Activated CD8-positive, alpha-beta memory T cell treated with anti-CD3 and anti-CD28 coated beads for 36 hours (primary cell): ENCODE data around the gene TMEM200C. TPM values are rescaled to one million over a fixed set of nuclear protein-coding genes. Genes with fewer than 3 reads are reported as not detected.
"Not testable (repeated sequence)": the region's sequence is repeated elsewhere in the genome, so short reads cannot be mapped to it uniquely, and the experiment has no call there.

ENCODE experiments used
- CTCF ChIA-PET: fragments of 350-600 bp; sonication (Branson Sonifier 250); formaldehyde crosslinking; loops from one replicate; lab custom pipeline; 2021; ENCODE audit warnings: antibody characterized with exemption; lab: Charles Lee
- POLR2A ChIA-PET: fragments of 350-600 bp; sonication (Branson Sonifier 250); formaldehyde crosslinking; loops from one replicate; lab custom pipeline; 2021; ENCODE audit warnings: antibody characterized with exemption; lab: Charles Lee
- total RNA-seq, 2 experiments: library from RNA; stranded (reverse); gene quantifications; one replicate each; pipeline ENCODE4 v1.2.3, GENCODE V29; 2021

Gene TMEM200C
- total RNA-seq, 2 experiments from 2014 or later = not detected

DNA sequence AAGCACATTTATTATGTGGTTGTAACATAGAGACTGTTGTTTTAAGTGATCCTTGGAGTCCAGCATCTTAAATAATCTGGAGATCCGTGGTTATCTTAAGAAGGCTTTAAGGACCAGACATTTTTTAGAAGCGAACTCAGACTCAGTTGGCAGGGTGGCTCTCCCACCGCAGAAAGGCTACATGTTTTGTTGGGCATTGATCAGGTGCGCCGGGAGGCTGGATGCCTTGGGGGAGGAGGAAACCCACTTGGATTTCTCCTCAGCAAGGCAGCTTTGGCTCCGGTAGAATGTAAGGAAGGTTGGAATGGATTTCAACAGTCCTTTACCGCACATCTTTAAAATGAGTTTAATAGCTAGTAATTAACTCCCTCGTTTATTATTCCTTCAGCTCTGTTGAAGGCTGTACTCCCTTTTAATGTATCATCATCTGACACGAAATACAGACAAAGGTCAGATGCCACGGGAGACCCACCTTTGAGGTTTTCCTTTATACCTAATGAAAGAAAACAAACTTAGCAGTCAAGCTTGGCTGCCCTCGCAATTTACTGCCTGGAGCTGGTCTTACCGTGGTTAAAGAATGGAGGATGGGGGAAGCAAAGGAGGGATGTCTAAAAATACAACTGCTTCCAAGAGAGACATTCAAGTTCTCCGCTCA lies 1.2 kb downstream of the TMEM200C start:
- CTCF ChIA-PET = no interaction called here
- POLR2A ChIA-PET = no interaction called here

DNA sequence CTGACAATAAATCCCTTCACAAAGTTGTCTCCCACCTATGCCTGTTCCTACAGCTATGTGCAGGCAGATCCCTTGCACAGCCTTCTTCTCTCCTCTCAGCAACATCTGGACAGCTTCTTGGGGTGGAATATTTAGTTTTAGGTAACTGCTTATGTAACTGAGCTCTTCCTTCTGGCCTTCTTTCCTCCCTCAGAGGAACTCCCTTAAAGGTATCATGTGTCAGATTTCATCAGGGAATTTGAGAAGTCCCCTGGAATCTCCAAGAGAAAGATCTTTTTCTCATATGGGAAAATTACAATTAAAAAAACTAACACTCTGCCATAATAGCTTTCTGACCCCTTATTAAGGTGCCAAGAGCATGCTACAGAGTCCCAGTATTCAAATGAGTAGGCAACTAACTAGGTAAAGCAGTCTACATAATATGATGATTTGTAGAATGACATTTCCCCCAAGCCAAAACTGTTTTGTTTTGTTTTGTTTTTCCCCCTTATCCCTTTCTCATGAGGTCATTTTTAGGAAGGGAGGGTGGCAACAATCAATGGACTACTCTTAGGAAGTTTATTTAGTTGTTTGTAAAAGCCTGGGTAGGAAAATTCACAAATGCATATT lies 2.4 kb downstream of the TMEM200C start:
- CTCF ChIA-PET = no interaction called here
- POLR2A ChIA-PET = no interaction called here

DNA sequence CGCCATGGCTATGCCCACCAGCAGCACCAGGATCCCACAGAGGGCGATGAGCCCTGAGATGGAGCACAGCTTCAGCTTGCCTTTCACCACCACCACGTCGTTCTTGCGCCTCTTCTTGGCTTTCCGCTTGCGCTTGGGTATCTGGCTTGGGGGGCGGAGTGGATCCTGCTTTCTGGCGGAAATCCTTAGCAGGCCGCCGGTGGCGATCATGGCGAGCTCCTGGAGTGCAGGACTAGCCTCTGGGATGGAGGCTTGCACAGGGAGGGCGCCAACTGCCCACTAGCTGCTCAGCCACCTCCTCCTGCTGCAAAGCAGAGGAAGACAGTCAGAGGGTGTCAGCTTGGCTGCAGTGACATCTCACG lies 3.5 kb downstream of the TMEM200C start:
- POLR2A ChIA-PET = no interaction called here

DNA sequence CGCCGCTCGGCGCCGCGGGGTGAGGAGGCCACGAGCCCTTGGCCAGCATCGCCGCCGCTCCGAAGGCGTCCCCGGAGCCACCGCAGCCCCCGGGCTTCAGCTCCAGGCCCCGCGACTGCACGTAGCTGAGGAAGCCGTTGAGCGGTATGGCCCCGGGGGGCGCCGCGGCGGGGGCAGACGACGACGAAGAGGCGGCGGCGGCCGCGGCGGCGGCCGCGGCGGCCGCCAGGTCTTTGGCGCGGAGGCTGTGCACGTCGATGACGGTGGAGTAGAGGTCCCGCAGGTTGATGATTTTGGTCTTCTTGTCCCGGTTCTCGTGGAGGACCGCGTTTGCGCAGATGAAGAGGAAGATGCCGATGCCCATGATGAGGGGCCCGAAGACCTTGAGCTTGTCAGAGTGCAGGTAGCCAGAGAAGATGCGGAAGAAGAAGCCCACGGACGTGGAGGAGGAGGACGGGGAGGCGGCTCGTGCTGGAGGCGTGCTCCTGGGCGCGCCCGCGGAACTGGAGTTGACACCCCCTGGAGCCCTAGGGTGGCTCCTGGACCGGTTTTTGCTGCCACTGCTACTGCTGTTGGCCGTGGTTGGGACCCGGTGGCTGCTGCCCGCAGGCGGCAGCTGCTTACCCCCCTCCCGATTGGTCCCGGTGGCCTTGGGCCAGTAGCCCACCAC lies 4.0 kb downstream of the TMEM200C start:
- CTCF ChIA-PET = interaction anchor here (1.4 kb wide), 1 partner anchor 21 kb away, joined by 4 read pairs; no protein-coding TSS in a partner anchor
- POLR2A ChIA-PET = no interaction called here

More for the DNA sequence above, 3.5 kb downstream of the TMEM200C start:
- CTCF ChIA-PET = no interaction called here

DNA sequence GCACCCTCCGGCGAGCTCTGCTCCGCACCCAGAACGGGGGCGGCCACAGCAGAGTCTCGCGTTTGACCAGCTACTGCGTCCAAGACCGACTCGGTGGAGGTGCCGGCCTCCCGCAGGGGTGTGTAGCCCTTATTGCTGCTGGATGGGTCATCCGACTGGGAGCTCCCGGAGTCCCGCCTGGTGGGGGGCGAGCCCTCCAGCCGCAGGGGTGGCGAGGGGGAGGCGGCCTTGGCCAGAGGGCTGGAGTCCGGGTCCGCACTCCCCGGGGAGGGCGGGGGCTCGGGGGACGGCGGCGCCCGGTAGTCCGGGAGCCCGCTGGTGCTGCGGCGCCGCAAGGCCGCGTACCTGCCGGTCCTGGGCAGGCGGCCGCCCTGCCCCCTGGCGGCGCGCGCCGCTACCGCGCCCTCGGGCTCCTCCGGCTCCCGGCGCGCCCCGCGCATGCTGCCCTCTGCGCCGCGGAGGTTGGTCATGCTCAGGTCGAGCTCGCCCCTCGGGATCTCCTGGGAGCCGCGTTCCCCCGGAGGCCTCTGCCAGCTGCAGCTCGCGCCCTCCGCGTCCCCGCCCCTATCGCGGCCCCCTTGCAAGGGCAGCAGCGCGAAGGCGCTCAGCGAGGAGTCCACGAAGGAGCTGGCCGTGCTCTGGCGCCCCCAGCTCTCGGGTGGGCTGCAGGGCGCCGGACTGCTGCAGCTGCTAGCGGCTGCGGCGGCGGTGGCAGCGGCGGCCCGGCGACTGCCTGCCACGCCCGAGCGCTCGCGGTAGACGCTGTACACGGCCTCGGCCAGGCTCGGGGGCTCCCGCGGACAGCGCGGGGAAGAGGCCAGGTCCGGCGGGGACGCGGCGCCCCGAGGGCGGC lies 4.8 kb downstream of the TMEM200C start:
- POLR2A ChIA-PET = no interaction called here
- CTCF ChIA-PET = interaction anchor here (1.4 kb wide), 1 partner anchor 22 kb away, joined by 4 read pairs; no protein-coding TSS in a partner anchor

DNA sequence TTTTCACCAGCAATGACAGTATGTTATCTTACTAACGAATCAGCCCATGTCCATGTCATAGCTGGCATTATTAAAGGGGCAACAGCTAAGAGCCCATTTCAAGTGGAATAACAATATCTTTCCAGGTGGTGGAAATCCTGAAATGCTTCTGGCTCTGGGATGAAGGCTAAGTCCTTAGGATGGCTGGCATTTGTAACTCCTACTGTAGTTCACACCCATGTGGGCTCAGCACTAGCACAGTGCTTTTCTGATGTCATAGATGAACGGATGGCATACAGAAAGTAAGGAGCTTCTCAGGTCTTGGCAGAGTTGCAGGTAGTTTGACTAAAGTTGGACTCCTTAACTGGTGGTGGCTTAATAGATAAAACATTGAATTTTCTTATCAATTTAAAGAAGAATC lies 10.0 kb downstream of the TMEM200C start:
- POLR2A ChIA-PET = no interaction called here

DNA sequence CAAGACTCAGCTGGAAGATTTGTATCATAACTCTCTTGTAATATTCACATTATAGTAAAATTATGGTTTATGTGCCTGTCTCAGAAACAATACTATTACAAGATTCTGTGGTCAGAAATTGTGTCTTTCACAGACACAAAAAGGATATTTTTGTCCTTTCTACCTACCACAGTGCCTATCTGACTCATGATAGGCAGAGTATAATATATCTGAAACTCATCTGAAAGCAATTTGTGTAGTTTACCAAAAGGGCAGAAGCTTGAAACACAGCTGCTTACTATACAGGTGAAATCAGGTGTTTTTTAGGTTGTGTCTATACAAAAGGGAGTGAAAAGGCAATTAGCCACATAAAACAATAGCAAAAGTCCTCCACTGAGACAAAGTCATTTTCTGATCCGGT lies 10.9 kb downstream of the TMEM200C start:
- CTCF ChIA-PET = no interaction called here
- POLR2A ChIA-PET = no interaction called here

More for the DNA sequence above, 10.0 kb downstream of the TMEM200C start:
- CTCF ChIA-PET = no interaction called here

DNA sequence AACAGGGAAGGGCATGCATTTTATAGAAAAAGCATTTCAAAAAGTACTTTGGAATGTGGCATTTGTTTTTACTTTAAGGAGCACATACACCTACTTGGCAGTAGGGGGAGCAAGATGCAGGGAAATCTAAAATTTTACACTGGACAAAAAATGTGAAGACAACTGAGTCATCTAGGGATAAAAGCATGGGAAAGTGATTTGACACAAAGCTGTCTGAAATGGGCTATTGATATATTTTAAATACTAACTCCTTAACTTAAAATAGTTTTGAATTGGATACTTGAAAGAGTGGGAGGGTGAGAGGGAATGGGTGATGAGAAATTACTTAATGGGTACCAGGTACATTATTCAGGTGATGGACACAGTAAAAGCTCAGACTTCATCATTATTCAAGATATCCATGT lies 15.8 kb downstream of the TMEM200C start:
- POLR2A ChIA-PET = no interaction called here
- CTCF ChIA-PET = no interaction called here

DNA sequence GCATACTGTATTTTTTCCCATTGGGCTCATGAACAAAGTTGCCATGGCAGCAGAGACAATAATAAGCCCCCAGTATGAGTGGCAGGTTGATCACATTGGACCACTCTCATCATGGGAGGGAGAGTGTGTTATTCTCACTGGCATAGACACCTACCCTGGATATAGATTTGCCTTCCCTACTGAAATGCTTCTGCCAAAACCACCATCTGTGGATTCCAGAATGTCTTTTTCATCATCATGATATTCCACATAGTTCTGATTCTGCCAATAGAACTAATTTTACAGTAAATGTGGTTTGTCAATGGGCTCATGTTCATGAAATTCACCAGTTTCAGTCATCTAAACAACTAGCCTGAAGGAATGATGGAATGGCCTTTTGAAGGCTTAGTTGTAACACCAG lies 18.4 kb downstream of the TMEM200C start:
- ChIA-PET POLR2A (no interaction called here), CTCF (no interaction called here)

DNA sequence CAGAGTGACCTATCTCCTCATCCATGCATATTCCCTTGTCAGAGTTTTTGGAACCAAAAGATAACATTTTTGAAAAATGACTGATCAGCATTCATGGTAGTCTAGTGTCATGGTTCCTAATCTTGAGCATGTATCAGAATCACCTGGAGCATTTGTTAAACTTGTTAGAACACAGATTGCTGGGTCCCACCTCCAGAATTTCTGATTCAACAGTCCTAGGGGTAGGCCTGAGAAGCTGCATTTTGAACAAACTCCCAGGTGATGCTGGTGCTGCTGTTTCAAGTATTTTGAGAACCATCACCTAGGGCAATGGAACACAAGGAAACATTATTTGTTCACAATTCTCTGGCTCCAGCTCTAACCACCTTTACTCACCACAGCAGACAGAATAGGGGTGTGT lies 21.0 kb downstream of the TMEM200C start:
- POLR2A ChIA-PET = no interaction called here

DNA sequence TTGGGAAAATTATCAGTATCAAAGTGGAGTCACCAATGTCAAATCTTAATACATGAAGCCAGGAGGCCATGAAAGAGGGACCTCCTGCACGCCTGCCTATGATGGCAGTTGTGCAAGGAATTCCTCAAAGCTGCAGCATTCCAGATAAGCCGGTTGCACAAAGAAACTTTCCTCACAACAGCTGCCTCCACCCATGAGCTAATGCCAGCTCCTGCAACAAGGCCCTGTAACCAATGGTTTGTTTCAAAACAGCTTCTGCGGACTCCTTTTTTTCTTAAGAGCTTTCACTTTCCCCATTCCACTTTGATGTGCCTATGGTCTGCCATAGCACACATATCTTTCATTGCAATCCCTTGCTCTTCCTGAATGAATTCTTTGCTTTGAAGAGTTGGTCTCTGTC lies 22.4 kb downstream of the TMEM200C start:
- ChIA-PET CTCF (no interaction called here), POLR2A (no interaction called here)

More for the DNA sequence above, 21.0 kb downstream of the TMEM200C start:
- CTCF ChIA-PET = no interaction called here

DNA sequence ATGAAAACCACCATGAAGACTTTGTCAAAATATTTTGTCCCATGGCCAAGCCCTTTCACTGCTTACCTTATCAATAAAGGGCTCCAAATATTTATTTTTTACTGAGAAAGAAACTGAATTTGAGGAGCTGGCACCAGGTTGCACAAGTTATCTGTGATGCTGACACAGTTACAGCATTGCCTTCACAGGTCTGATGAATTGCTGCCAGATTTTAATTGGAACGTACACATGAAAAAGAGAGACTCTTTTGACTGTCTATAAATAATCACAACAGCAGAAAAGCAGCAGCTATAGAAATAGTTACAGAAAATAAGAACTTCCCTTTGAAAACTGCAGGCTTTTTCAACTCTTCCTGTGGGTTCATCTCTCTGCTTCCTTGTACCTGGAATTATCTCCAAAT lies 23.9 kb downstream of the TMEM200C start:
- ChIA-PET POLR2A (no interaction called here), CTCF (no interaction called here)

DNA sequence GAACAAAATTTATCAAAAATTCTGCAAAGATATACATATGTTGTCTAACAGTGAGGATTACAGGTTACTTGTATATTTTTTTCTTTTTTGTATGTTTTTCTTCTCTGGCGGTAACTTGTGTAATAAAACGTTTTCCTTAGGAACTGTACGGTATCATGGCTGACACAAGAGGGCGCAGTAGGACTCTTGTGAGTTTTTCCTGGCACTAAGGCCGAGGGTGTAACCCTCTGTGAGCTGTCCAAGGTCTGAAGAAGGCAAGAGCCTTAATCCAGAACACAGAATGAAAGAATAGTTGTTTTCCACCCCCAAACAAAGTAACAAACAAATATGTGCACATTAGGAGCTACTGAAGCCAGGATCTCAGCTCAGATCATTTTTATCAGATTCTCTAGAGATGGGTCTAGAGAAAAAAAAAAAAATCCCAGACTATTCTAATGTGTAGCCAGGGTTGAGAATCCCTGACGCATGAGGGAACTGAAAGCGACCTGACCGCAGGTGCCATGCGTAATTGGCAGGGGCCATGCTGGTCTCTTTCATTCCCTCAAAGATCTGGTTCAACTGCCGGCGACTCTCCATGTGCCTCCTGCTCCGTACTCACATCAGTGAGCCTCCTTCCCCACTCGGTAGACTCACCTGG lies 27.0 kb downstream of the TMEM200C start:
- POLR2A ChIA-PET = no interaction called here
- CTCF ChIA-PET = no interaction called here

DNA sequence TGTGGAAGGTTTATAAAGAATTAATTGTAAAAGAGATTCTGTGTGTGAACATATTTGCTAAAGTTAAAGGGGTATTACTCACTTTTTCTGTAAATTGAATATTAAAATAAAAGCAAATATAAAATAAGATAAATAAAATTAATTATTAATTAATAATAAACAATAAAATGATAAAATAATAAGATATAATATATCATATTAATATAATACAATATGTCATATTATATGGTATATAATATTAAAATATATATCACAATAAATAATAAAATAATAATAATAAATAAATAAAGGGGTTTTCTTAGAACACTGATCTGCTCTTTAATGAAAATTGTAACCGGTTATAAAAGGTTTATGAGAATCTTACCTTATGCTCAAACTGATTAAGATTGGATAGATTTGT lies 29.8 kb downstream of the TMEM200C start:
- POLR2A ChIA-PET = no interaction called here
- CTCF ChIA-PET = no interaction called here

DNA sequence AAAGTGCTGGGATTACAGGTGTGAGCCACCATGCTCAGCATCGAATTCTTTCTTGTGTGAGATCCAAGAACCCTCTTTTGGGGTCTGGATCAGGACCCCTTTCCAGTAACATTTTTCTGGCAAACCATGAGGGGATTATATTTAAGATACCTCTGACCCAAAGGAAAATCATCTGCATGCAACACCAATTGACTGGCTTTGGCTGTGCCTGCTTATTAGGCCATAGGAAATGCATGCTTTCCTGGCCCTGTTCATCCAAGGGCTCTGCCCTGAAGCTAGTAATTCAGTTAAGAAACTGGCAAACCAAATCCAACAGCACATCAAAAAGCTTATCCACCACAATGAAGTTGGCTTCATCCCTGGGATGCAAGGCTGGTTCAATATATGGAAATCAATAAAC lies 33.2 kb downstream of the TMEM200C start:
- CTCF ChIA-PET, POLR2A ChIA-PET: not testable (repeated sequence)

DNA sequence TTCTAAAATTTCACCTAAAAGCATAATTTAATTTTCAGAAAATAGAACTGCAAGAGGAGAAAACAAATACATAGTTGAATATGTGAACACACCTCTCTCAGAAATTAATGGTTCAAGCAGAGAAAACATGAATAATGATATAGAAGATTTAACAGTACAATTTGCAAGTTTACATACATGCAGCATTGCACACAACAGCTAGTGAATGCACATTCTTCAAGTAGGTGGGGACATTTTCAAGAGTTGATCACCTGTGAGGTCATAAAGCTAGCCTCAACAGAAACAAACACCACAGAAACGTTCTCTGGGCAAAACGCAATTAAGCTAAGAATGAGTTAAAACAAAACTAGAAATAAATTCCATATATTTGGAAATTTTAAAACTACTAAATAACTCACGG lies 38.1 kb downstream of the TMEM200C start:
- POLR2A ChIA-PET = no interaction called here
- CTCF ChIA-PET = no interaction called here

DNA sequence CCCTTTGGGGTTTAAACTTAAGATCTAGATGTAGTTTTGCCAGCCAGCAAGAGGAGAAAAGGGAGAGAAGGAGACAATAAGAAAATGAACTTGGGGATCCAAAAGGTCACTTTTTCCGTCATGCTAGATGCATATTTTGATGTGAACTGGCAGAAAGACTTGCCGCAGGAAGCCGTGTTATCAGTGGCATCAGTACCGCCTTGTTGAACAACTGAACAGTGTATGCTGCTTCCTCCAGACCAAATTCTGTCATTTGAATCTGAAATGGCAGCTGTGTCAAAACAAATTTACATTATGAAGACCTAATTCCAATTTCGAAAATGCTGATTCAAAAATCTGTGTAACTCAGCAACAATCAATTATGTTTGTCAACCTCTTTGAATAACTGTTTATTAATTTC lies 42.1 kb downstream of the TMEM200C start:
- ChIA-PET POLR2A (no interaction called here), CTCF (no interaction called here)

DNA sequence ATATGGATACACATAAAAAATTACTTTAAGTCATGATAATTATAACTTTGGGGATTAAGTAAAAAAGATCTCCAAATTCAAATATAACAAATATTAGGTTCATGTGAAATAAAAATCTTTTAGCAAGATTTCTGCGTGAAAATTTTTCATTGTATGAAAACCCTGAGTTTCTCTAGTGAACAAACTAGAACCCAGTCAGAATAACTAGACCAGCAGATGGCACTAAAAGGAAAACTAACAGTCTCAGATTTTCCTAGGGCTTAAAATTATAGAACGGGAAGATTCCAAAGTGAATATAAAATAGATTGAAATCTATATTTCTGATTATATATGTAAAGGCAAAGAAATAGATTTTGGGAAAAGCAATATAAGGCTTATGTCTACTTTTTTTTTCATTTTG lies 43.3 kb downstream of the TMEM200C start:
- ChIA-PET POLR2A (no interaction called here), CTCF (no interaction called here)

DNA sequence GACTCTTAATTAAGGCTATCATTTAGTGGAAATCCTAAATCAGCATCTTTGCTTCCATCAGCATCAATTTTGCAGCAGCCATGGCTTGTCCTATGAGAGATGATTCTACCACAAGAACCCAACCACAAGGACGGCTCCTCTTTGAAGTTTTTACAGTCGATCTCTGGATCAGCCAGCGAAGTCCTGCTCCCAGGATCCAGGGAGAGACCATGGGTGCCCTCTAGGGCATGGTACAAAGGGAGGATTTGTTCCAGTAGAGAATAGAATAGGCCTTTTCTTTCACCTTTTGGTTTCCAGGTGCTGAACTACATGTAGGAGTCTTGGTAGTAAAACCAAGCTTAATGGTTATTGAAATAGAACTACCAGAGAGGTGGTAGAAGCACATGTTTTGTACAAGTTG lies 52.7 kb downstream of the TMEM200C start:
- ChIA-PET CTCF (no interaction called here), POLR2A (no interaction called here)

DNA sequence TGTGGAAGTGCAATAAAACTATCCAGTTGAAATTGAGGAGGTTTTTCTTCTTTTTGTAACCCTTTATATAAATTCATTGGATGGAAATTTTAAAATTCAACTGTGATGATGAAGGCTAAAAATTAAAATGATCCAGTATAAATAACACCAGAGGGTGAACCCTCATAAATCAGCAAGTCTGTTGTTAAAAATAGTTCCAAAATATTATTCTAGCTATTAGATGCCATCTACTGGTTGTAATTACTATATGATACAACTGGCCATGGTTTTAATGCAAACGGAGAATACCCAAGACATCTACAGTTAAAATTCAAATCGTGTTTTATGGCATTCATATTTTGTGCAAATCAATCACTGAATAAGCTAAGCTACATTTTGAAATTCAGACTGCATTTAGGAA lies 53.8 kb downstream of the TMEM200C start:
- ChIA-PET CTCF (no interaction called here), POLR2A (no interaction called here)
